Measurements from ENCODE around the gene DYNLL2.
"Not testable (repeated sequence)": the region's sequence is repeated elsewhere in the genome, so short reads cannot be mapped to it uniquely, and the experiment has no call there.

DYNLL2 gene

DNA sequence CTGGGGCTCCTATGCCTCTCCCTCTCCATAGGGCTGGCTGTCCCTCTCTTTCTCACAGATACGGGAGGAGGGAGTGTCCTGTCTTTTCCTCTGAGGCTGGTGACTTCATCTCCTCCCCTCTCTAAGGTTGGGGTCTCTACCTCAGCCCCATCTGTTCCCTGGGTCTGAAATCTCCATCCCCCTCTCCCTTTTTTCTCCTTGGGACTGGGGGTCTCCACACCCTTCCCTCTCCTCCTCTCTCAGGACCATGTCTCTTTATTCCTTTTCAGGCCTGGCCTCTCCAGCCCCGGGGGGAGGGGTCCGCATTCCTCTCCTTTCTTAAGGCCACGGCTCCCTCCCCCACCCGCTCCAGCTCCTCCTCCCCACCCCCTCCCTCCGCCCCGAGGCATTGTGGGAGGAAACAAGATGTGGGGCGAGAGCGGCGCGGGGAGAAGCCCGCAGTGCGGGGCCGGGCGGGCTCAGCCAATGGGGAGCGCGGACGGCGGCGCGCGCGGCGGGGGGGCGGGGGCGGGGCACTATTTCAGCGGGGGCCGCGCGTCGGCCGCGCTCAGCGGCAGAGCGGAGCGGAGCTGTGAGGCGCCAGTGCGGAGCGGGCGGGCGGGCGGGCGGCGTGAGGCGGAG, at the start of gene DYNLL2:
DYNLL2 (plus strand) TSS at position 550 of the 621 bp plus-strand sequence. CDS start 3,672 bp downstream, outside the sequence.
- DNase-seq = peak; percentile 59 to 77

DNA sequence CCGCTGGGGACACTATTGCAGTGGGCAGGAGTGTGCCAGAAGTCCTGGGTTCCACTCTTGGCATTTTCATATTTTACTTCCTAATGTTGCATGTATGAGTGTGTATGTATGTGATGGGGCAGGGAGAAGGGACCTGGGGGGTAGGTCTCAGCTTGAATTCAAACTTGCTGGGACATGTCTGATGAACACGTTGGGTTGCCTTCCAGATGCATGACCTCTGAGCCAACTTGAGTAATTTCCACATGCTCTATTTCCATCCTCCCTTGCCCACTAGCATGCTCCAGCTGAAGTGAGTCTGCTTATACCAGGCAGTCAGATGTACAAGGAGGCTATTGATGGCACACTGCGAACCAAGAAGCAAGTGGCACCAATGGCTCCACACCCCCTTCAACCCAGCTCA, 43.2 kb upstream of the DYNLL2 start:
- no peak for DNase-seq

GRCh38 chr17:58040386-58040785, 42.8 kb upstream of the DYNLL2 start:
- no peak for DNase-seq

- no peak for DNase-seq
Measured at GRCh38 chr17:58041161-58041560, 42.1 kb upstream of the DYNLL2 start.

DNA sequence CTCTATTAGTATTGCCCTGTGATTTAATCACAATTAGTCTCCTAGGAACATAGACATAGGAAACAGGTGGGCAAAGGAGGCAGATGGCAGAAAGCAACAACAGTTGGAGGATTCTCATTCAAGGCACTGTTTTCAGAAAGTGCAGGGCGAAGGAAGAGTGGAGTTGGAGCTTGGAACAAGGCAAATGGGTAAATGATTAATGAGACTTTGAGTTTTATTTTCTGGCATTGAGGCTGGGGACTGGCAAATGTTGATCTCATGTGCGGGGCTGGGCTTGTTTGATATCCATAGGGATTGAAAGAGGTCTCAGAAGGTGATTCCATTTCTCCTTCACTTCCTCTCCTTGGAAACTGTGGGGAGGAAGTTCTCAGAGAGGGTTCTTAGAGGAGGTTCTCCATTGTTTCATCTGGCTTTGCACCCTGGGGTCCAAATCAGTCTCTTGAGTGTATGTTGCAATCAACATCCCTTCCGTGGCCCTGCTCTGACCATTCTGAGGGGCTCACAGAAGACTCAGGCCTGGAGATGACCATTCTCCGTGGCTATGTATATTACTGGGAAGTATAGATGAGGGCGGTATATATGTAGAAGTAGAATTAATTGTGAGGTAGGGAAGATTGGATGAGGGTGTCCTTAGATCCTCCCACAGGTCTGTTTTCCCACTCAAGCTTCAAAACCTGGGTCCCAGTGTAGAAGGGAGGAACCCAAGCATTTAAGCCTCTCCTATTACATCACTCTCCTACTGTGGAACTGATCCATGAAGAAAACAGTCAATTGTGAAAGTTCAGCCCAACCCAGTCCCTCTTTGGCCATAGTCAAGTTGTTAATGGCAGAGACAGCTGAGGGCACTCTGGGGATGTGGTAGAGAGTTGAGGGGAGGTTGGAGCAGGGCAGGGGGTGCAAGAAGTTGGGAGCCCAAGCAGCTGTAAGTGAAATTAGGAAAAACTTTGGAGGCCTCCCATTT, 39.7 kb upstream of the DYNLL2 start:
- DNase-seq = no peak

DNA sequence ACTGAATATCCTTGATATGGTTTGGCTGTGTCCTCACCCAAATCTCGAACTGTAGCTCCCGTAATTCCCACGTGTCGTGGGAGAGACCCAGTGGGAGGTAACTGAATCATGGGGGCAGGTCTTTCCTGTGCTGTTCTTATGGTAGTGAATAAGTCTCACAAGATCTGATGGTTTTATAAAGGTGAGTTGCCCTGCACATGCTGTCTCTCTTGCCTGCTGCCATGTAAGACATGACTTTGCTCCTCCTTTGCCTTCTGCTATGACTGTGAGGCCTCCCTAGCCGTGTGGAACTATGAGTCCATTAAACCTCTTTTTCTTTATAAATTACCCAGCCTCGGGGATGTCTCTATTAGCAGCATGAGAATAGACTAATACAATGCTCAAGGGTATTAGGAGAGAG, 39.0 kb upstream of the DYNLL2 start:
- DNase-seq = not testable (repeated sequence)

GRCh38 chr17:58046239-58047094, 36.8 kb upstream of the DYNLL2 start:
- no peak for DNase-seq

DNA sequence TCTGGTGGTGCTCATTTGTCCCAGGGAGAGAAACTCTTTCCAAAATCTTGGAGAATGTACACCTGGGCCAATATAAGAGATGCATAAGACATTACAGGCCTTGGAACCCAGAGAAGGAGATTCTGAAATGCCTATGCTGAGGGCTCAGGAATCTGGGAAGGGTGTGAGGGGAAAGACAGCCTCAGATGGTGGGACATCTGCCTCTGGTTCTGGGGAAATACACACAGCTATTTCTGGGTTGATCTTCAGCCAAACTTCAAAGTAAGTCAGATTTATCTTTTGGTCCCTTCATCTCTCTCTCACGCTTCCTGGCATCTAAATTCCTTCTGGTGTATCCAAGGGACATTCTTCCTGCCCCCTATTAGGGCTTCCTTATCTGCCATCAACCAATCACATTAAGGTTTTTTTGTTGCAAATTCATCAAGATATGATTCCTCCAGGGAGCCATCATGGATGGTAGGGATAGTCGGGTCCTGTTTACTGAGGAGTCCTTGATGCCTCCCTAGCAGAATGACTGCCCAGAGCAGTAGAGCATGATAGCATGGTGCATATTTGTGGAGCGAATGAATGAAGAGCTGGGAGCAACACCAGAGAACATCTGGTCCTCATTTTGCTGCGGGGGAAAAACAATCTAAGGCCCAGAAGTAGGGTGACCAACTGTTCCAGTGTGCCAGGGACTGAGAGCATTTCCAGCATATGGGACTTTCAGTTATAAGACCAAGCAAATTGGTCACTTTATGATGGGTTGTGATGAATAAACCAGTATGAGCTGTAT, 35.7 kb upstream of the DYNLL2 start:
- DNase-seq = no peak

- no peak for DNase-seq
Measured at GRCh38 chr17:58049533-58049932, 33.7 kb upstream of the DYNLL2 start.

- no peak for DNase-seq
Measured at GRCh38 chr17:58050966-58051365, 32.3 kb upstream of the DYNLL2 start.

DNA sequence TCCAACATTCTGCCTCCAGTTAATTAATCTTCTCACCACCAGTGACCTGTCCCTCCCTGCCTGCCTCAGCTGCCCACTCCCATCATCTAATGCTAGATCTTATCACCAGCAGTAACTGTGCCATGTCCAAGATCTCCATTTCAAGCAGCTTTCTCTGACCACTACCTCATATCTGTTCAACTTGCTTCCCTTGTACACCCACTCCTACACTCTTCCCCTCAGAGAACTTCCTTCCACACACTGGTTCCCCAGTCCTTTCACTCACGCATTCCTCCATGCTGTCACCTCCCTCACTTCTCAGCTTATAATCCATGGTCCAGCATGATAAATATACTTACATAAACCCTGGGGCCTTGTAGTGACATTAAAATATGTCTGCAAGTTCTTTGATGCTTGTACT, 31.8 kb upstream of the DYNLL2 start:
- DNase-seq = peak; percentile 23 to 50

GRCh38 chr17:58052407-58052806, 30.8 kb upstream of the DYNLL2 start:
- no peak for DNase-seq

DNA sequence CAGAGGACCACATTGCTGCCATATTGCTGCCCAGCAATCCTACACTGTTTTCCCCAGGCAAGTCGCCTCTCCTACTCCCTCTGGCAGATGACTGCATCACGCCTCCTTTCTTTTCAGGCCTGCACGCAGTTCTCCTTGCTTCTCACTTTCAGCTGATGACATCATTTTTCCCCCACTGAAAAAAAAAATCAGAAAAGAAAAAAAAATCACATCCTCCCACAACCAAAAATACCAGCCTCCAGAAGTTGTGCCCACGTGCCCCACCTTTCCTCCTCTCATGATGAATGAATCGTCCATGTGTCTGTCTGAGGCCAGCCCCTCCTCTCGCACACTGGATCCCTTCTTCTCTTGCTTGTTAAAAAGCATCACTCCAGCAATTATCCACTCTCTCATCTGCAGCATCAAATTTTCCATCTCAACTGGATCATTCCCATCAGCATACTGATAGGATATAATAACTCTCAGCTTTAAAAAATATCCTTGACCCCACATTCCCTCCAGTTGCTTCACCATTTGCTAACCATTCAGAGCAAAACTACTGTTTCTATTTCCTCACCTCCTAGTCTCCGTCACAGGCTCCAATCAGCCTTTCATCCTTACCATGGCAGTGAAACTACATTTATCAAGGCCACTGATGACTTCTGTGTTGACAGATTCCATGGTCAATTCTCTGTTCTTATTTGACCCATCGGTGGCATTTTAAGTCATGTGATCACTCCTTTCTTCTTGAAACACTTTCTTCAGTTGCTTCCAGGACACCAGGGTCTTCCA, 30.1 kb upstream of the DYNLL2 start:
- DNase-seq = peak in 1 of 2 donors; percentile 40

- DNase-seq = no peak
Measured at GRCh38 chr17:58054641-58055040, 28.6 kb upstream of the DYNLL2 start.

DNA sequence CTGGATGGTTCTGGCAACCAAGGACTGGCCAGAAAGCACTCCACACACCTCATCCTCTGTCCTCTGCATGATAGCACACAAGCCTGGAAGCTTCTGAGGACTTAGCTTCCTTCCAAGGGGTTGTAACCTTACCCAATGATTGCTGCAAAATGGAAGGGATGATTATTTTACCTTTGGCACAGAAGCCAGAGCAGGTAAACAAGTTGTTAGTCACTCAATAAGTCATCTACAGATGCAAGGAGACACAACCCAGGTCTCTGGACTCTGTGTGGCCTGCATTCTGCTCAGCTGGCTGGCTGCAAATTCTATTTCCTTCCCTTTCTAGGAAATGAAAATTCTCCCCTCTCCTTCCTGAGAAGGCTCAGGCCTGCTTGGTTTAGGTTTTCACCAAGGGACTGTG, 26.7 kb upstream of the DYNLL2 start:
- no peak for DNase-seq

DNA sequence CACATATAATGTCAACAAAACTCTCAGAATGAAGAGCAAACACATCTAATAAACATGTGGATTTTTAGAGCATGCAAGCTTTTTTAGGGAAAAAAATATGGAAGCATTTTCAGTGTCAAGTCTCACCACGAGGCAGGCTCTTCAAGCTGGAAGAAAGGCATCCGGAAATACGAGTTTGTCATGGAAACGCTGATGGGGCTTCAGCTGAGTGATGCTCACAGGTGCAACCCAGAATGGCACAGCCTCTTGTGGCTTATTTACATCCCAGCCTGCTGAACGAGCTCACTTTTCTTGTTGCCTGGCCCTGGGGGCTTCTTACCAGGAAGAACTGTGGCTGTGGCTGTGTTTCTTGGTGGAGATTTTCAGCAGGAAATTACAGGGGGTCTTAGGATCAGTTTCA, 24.1 kb upstream of the DYNLL2 start:
- DNase-seq = no peak

DNA sequence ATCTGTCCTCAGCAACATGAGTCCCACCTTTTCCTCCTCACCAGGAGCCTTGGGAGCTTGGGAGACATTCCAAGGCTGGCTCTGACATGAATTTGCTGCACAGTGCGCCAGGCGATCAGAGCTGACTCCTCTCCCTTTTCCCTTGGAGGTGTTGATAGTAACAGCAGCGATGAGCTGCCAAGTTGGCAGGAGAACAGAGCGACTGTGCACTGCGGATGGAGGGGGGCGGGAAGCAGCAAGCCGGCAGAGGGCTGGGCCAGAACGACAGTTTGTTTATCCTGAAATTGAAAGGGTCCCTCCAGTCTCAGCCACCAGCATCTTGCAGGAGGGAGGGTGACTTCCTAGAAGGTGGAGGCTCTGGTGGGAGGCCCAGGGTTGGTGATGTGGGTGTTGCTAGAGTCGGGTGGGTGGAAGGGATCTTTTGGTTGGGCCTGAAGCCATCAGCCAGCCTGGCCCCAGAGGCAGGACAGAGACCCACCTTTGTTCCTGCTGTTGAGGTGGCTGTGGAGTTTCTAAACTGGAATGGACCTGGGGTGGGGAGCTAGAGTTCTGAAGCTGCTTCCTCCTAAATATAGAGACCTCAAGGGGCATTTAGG, 22.5 kb upstream of the DYNLL2 start:
- DNase-seq = no peak

DNA sequence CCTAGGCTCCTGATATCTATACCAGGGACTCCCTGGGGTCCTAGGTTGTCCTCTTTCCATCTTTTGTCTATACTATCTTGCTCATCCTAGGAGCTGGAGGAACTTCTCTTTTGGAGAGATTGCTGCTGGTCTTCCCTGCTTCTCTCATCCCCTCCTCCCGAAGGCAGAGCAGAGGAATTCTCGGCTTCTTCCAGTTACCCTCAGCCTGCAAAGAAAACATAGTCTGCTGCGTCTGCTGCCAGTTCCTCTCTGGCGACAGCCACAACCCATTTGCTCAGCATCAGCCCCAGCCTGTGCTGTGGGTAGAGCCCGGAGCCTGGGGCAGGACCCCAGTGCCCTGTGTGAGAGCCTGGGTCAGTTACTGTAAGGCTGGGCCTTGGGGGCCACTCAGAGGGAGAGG, 21.5 kb upstream of the DYNLL2 start:
- DNase-seq = no peak

DNA sequence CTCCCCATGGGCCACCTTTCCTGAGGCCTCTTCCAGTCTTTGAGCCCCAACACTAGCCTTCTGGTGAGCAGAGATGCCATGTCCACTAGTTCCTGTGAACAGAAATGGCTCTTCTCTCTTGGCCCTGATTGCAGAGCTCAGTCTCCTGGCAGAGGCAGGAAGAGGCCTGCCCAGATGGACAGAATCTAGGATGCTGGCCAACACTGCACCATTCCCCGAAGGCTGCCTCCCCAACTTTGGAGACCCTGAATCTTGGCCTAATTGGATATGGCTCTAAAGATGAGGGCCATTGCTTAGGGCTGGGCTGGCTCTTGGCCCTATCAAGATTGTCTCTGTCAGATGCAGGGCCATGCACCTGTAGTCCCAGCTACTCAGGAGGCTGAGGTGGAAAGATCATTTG, 18.0 kb upstream of the DYNLL2 start:
- no peak for DNase-seq

DNA sequence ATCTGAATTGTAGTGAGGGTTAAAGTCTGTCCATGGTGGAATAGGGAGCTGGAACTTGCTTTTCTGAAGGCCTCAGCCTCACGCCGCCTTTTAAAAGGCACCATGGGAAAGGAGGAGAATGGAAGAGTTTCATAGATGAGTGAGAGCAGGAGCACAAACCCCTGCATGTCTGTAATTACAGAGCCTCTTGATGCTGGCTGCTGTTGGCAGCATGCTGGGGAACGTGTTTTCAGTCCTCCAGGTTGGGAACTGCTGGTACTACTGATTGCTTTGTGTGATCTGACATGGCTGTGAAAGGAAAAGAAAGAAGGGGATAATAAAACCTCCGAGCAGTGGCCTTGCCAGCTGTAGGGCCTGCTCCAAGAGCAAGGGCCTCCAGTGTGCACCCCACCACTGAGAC, 16.8 kb upstream of the DYNLL2 start:
- DNase-seq = no peak

DNA sequence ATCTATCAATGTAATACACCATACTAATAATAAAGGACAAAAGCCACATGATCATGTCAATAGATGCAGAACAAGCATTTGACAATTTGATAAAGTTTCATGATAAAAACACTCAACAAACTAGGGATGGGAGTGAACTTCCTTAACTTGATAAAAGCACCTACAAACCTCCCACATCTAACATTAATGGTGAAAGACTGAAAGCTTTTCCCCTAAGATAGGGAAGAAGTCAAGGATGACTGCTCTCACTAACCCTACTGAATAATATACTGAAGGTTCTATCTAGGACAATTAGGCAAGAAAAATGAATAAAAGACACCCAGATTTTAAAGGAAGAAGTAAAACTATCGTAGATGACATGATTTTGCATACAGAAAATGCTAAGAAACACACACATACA, 10.4 kb upstream of the DYNLL2 start:
- DNase-seq = no peak

All from inflammatory macrophage treated with lipopolysaccharide for 1 hour (primary cell).